IMR-90 (cell line): ENCODE data around the gene NR5A2. TPM values are rescaled to one million over a fixed set of nuclear protein-coding genes. Genes with fewer than 3 reads are reported as not detected.

ENCODE experiments used
- ATAC-seq: fragments of 200-7000 bp; cut with Tn5 transposase; 2 replicates; pipeline ENCODE4 v1.9.1; 2020; ENCODE audit warnings: low read depth, mild to moderate bottlenecking, moderate library complexity
- BruUV-seq: library from RNA; stranded (reverse); fragments of 400-500 nt; replicated peaks from 2 replicates; lab custom pipeline; 2021; lab: Mats Ljungman, UMichigan
- CTCF ChIA-PET: fragments of 300-600 bp; formaldehyde crosslinking; extraction: SDS; loops from one replicate; lab custom pipeline; 2021; ENCODE audit warnings: antibody characterized with exemption; lab: Yijun Ruan, JAX
- POLR2A ChIA-PET: fragments of 300-600 bp; sonication (Branson Sonifier 250); formaldehyde crosslinking; loops from one replicate; lab custom pipeline; 2022; ENCODE audit warnings: antibody characterized with exemption; ENCODE audit not compliant: unreplicated experiment; lab: Charles Lee
- DNase-seq: peaks from one replicate; pipeline ENCODE4 v3.0.0; 2013
- H2AFZ ChIP-seq: replicated peaks from 2 replicates; pipeline ENCODE3; 2013; ENCODE audit warnings: low read length, mild to moderate bottlenecking; ENCODE audit not compliant: poor library complexity
- H2AK5ac ChIP-seq: 2 replicates; pipeline ENCODE4 v1.6.1; 2013; ENCODE audit warnings: low read depth, low read length, inconsistent platforms
- H2AK9ac ChIP-seq: replicated peaks from 2 replicates; pipeline ENCODE3; 2013; ENCODE audit warnings: mild to moderate bottlenecking, low read depth, low read length, moderate library complexity; ENCODE audit not compliant: poor library complexity
- H2BK120ac ChIP-seq: 2 replicates; pipeline ENCODE4 v1.6.1; 2013; ENCODE audit warnings: low read depth, low read length, inconsistent platforms
- H2BK15ac ChIP-seq: 3 replicates; pipeline ENCODE4 v1.6.1; 2013; ENCODE audit warnings: low read depth, low read length, inconsistent platforms
- H2BK20ac ChIP-seq: 2 replicates; pipeline ENCODE4 v1.6.1; 2013; ENCODE audit warnings: low read depth, mild to moderate bottlenecking, inconsistent platforms, low read length, moderate library complexity
- H2BK5ac ChIP-seq: 2 replicates; pipeline ENCODE4 v1.6.1; 2013; ENCODE audit warnings: mild to moderate bottlenecking, low read depth, low read length, inconsistent platforms; ENCODE audit not compliant: poor library complexity, severe bottlenecking
- H3K14ac ChIP-seq: replicated peaks from 2 replicates; pipeline ENCODE4 v1.6.1; 2013; ENCODE audit warnings: low read depth, low read length, inconsistent platforms
- H3K18ac ChIP-seq: 2 replicates; pipeline ENCODE4 v1.6.1; 2013; ENCODE audit warnings: low read depth, low read length, control low read depth
- H3K23ac ChIP-seq: 2 replicates; pipeline ENCODE4 v1.6.1; 2013; ENCODE audit warnings: low read depth, low read length, inconsistent platforms
- H3K27ac ChIP-seq: 2 replicates; pipeline ENCODE4 v1.5.1; 2013; ENCODE audit warnings: mild to moderate bottlenecking, control low read depth, low read length; ENCODE audit not compliant: insufficient read depth
- H3K27me3 ChIP-seq: 2 replicates; pipeline ENCODE4 v1.6.1; 2013; ENCODE audit warnings: low read length; ENCODE audit not compliant: control insufficient read depth, insufficient read depth
- H3K36me3 ChIP-seq: 2 replicates; pipeline ENCODE4 v1.6.1; 2013; ENCODE audit warnings: low read length, mixed read lengths; ENCODE audit not compliant: control insufficient read depth, insufficient read depth
- H3K4ac ChIP-seq: 2 replicates; pipeline ENCODE4 v1.6.1; 2013; ENCODE audit warnings: low read depth, low read length, inconsistent platforms
- H3K4me1 ChIP-seq: 2 replicates; pipeline ENCODE4 v1.6.1; 2013; ENCODE audit warnings: low read length, mixed read lengths; ENCODE audit not compliant: control insufficient read depth, insufficient read depth
- H3K4me2 ChIP-seq: 2 replicates; pipeline ENCODE4 v1.6.1; 2013; ENCODE audit warnings: low read depth, mild to moderate bottlenecking, control low read depth, low read length, moderate library complexity
- H3K4me3 ChIP-seq: 2 replicates; pipeline ENCODE4 v1.5.1; 2013; ENCODE audit warnings: low read depth, mild to moderate bottlenecking, control low read depth, low read length, moderate library complexity; ENCODE audit not compliant: insufficient read depth
- H3K56ac ChIP-seq: 2 replicates; pipeline ENCODE4 v1.6.1; 2013; ENCODE audit warnings: low read length, inconsistent platforms; ENCODE audit not compliant: insufficient read depth; ENCODE audit errors: extremely low read depth
- H3K79me1 ChIP-seq, 2 experiments: 2 replicates each; pipeline ENCODE4 v1.6.1; 2013; ENCODE audit warnings: low read length in 2 of 2, inconsistent platforms in 1 of 2, low read depth in 1 of 2
- H3K9ac ChIP-seq: 2 replicates; pipeline ENCODE4 v1.6.1; 2013; ENCODE audit warnings: low read depth, low read length, control low read depth
- H3K9me1 ChIP-seq: 2 replicates; pipeline ENCODE4 v1.6.1; 2013; ENCODE audit warnings: low read length, inconsistent platforms; ENCODE audit not compliant: insufficient read depth
- H3K9me3 ChIP-seq: 2 replicates; pipeline ENCODE4 v1.6.1; 2013; ENCODE audit warnings: low read length; ENCODE audit not compliant: control insufficient read depth, insufficient read depth
- H4K20me1 ChIP-seq: 2 replicates; pipeline ENCODE4 v1.6.1; 2013; ENCODE audit warnings: low read length, inconsistent platforms; ENCODE audit not compliant: insufficient read depth
- H4K5ac ChIP-seq: 2 replicates; pipeline ENCODE4 v1.6.1; 2013; ENCODE audit warnings: mild to moderate bottlenecking, low read depth, low read length, control low read depth
- H4K8ac ChIP-seq, 2 experiments: 2 replicates each; pipeline ENCODE4 v1.6.1; 2013; ENCODE audit warnings: low read depth in 2 of 2, low read length in 2 of 2, control low read depth in 1 of 2, inconsistent platforms in 1 of 2
- H4K91ac ChIP-seq: 2 replicates; pipeline ENCODE4 v1.6.1; 2013; ENCODE audit warnings: low read depth, low read length, inconsistent platforms; ENCODE audit not compliant: insufficient read depth
- BHLHE40 ChIP-seq: fragments of 150-350 bp; IDR thresholded peaks from 2 replicates; pipeline ENCODE4 v1.6.1; 2016; ENCODE audit warnings: mild to moderate bottlenecking, low read depth, low read length
- CHD1 ChIP-seq: IDR thresholded peaks from 2 replicates; pipeline ENCODE4 v1.6.1; 2012; ENCODE audit warnings: low read depth, low read length, improper control_type of control experiment
- CTCF ChIP-seq: conservative IDR thresholded peaks from 2 replicates; pipeline ENCODE4 v1.5.1; 2012; ENCODE audit warnings: mild to moderate bottlenecking, low read depth, low read length, improper control_type of control experiment
- ELK1 ChIP-seq: fragments of 150-350 bp; IDR thresholded peaks from 2 replicates; pipeline ENCODE4 v1.6.1; 2016; ENCODE audit warnings: low read depth, mild to moderate bottlenecking, low read length, moderate library complexity, borderline replicate concordance
- FOS ChIP-seq: fragments of 150-350 bp; IDR thresholded peaks from 2 replicates; pipeline ENCODE4 v1.6.1; 2016; ENCODE audit warnings: low read depth, low read length
- MAFK ChIP-seq: IDR thresholded peaks from 2 replicates; pipeline ENCODE4 v1.6.1; 2012; ENCODE audit warnings: low read depth, low read length, improper control_type of control experiment
- MAZ ChIP-seq: IDR thresholded peaks from 2 replicates; pipeline ENCODE4 v1.6.1; 2012; ENCODE audit warnings: low read depth, mild to moderate bottlenecking, low read length, improper control_type of control experiment, moderate library complexity, borderline replicate concordance
- MXI1 ChIP-seq: IDR thresholded peaks from 2 replicates; pipeline ENCODE4 v1.6.1; 2012; ENCODE audit warnings: low read depth, mild to moderate bottlenecking, low read length, moderate library complexity, borderline replicate concordance
- NFE2L2 ChIP-seq: fragments of 150-350 bp; IDR thresholded peaks from 2 replicates; pipeline ENCODE4 v1.6.1; 2016; ENCODE audit warnings: low read depth, mild to moderate bottlenecking, low read length
- POLR2A ChIP-seq: IDR thresholded peaks from 2 replicates; pipeline ENCODE4 v1.6.1; 2012; ENCODE audit warnings: mild to moderate bottlenecking, low read depth, low read length
- RAD21 ChIP-seq: IDR thresholded peaks from 2 replicates; pipeline ENCODE4 v1.6.1; 2012; ENCODE audit warnings: low read length, improper control_type of control experiment
- RCOR1 ChIP-seq: IDR thresholded peaks from 2 replicates; pipeline ENCODE4 v1.6.1; 2012; ENCODE audit warnings: mild to moderate bottlenecking, low read length, improper control_type of control experiment; ENCODE audit not compliant: insufficient replicate concordance
- RFX5 ChIP-seq: IDR thresholded peaks from 2 replicates; pipeline ENCODE4 v1.8.0; 2012; ENCODE audit warnings: low read depth, mild to moderate bottlenecking, low read length, moderate library complexity
- SMC3 ChIP-seq: fragments of 150-350 bp; IDR thresholded peaks from 2 replicates; pipeline ENCODE4 v1.6.1; 2016; ENCODE audit warnings: low read depth, mild to moderate bottlenecking, antibody characterized with exemption, low read length, moderate library complexity
- WGBS, 2 experiments: methylation state at CpG; one replicate each; pipeline versions ENCODE4 v1.1.5 to v1.1.7; 2013; ENCODE audit warnings: missing lambda C conversion rate in 2 of 2; ENCODE audit not compliant: insufficient read length in 1 of 2; ENCODE audit errors: extremely low coverage in 2 of 2; 5-methylcytosine and 5-hydroxymethylcytosine counted together
- dilution Hi-C: fragments of 300-500 bp; cut with HindIII; formaldehyde crosslinking; loops from one replicate; pipeline ENCODE4 v1.14.3; 2018; ENCODE audit warnings: low sequenced_read_pairs; ENCODE audit not compliant: unreplicated experiment
- in situ Hi-C: fragments of 300-500 bp; cut with MboI; formaldehyde crosslinking; loops from 3 replicates; pipeline ENCODE4 v1.14.3; 2019; ENCODE audit warnings: low sequenced_read_pairs, inconsistent platforms, mixed read lengths
- intact Hi-C: fragments of 100-400 bp; cut with micrococcal nuclease; formaldehyde crosslinking; loops from 2 replicates; pipeline ENCODE4 v1.10.0; 2022
- polyA plus RNA-seq, 3 experiments: library from polyadenylated mRNA; depleted of rRNA; stranded (reverse); fragments of >200 nt; gene quantifications; 2 replicates each; pipeline ENCODE4 v1.2.3, GENCODE V29; 2012; ENCODE audit warnings: low replicate concordance in 1 of 3
- total RNA-seq: library from RNA; depleted of rRNA; stranded (reverse); fragments of >200 nt; gene quantifications from 2 replicates; pipeline ENCODE4 v1.2.3, GENCODE V29; 2012

NR5A2 gene
- total and polyA plus RNA-seq, 2 of the 4 experiments (the other 2 are of a cell fraction), result 0.03 to 0.18 TPM

- no peak for TF ChIP-seq RCOR1
These were observed 147.2 kb downstream of the NR5A2 start (continued) for GRCh38 chr1:200174525-200175295.

GRCh38 chr1:200176181-200176580, 148.7 kb downstream of the NR5A2 start:
- Histone ChIP-seq H3K9ac (no peak overlapping the region), H3K27me3 (no peaks in the 10 kb centered on the region), H2AFZ (no peak overlapping the region), H3K4me2 (no peak overlapping the region), H3K23ac (no peak overlapping the region), H2BK5ac (no peak overlapping the region), H4K5ac (no peak overlapping the region), H3K36me3 (no peaks in the 10 kb centered on the region), H3K14ac (no peak overlapping the region), H4K8ac (no peak overlapping the region), H3K9me3 (no peaks in the 10 kb centered on the region), H2AK5ac (peak overlapping the region; percentile 80), H4K20me1 (no peaks in the 10 kb centered on the region), H3K4ac (peak overlapping the region; percentile 24; the same call in 1 of the 2 replicates), H2BK120ac (no peak overlapping the region), H2BK20ac (peak overlapping the region; percentile 29; the same call in 1 of the 2 replicates), H3K9me1 (peaks cover 12% of the 10 kb centered on the region), H4K91ac (no peak overlapping the region), H2BK15ac (no peak overlapping the region), H3K56ac (no peak overlapping the region), H3K4me3 (no peak overlapping the region), H3K18ac (no peak overlapping the region), H3K27ac (no peak overlapping the region), H2AK9ac (no peak overlapping the region), H3K79me1 (no peaks in the 10 kb centered on the region), H3K4me1 (peaks cover 17% of the 10 kb centered on the region)
- in situ Hi-C loops (no loop called here), intact Hi-C loops (no loop called here), dilution Hi-C loops (no loop called here)
- DNase-seq (no peak), ATAC-seq (no peak)
- CTCF ChIA-PET, result no interaction called here
- no TSS peak for BruUV-seq
- WGBS, 2 experiments, result no CpG with 5 or more reads among the region's 7 CpGs
- POLR2A ChIA-PET, result no interaction called here
- TF ChIP-seq NFE2L2, result no peak
- TF ChIP-seq SMC3, result no peak
- TF ChIP-seq POLR2A, result no peak
- no peak for TF ChIP-seq FOS
- TF ChIP-seq MXI1, result no peak
- no peak for TF ChIP-seq CTCF
- no peak for TF ChIP-seq MAZ
- no peak for TF ChIP-seq RAD21
- no peak for TF ChIP-seq BHLHE40
- TF ChIP-seq CHD1, result no peak
- no peak for TF ChIP-seq RCOR1
- no peak for TF ChIP-seq RFX5
- TF ChIP-seq ELK1, result no peak
- no peak for TF ChIP-seq MAFK
